ENCODE measurements around the gene ARHGAP1. TPM values are rescaled to one million over a fixed set of nuclear protein-coding genes. Genes with fewer than 3 reads are reported as not detected.

ARHGAP1 gene
- polyA plus RNA-seq, 1 donor from 2014 or later = 9.3 TPM

GRCh38 chr11:46642627-46643335 lies 57.6 kb downstream of the ARHGAP1 start:
- TF ChIP-seq TAF1 (IDR thresholded peaks at IDR 0.05; ENCODE audit: low read depth) = no peak
- no peak for TF ChIP-seq EP300 (conservative IDR thresholded peaks at IDR 0.05; ENCODE audit: poor library complexity, severe bottlenecking)
- TF ChIP-seq EZH2 (IDR thresholded peaks at IDR 0.05; ENCODE audit: borderline replicate concordance, insufficient read depth, low read length, poor library complexity, severe bottlenecking) = no peak
- no peak for TF ChIP-seq CTCF (IDR thresholded peaks at IDR 0.05; ENCODE audit: poor library complexity, severe bottlenecking)
- no peak for TF ChIP-seq MXI1 (conservative IDR thresholded peaks at IDR 0.05; ENCODE audit: poor library complexity, severe bottlenecking)
- TF ChIP-seq POLR2AphosphoS5 (IDR thresholded peaks at IDR 0.05) = no peak
- no peak for TF ChIP-seq RAD21 (conservative IDR thresholded peaks at IDR 0.05)
- no peaks in the 10 kb centered on the region for H4K20me1 ChIP-seq (ENCODE audit: insufficient read depth)
- H3K9me3 ChIP-seq (ENCODE audit: low read length) = no peaks in the 10 kb centered on the region
- H3K9ac ChIP-seq (ENCODE audit: low read length) = no peak overlapping the region
- H3K4me3 ChIP-seq (ENCODE audit: low read length) = no peak overlapping the region
- H3F3A ChIP-seq (ENCODE audit: insufficient read depth, low read length, poor library complexity, severe bottlenecking) = no peaks in the 10 kb centered on the region
- no peaks in the 10 kb centered on the region for H3K79me2 ChIP-seq (replicated peaks; ENCODE audit: insufficient read depth, low read length)
- H2AFZ ChIP-seq (ENCODE audit: low read depth, low read length) = no peak overlapping the region
- H3K27ac ChIP-seq (ENCODE audit: low read length) = no peak overlapping the region
- no peak overlapping the region for H3K4me2 ChIP-seq (ENCODE audit: low read length)
- no peaks in the 10 kb centered on the region for H3K9me2 ChIP-seq (ENCODE audit: insufficient read depth, low read length)
- no peaks in the 10 kb centered on the region for H3K27me3 ChIP-seq (ENCODE audit: insufficient read depth, low read depth, low read length)
- no peaks in the 10 kb centered on the region for H3K36me3 ChIP-seq (ENCODE audit: insufficient read depth, low read length)

DNA sequence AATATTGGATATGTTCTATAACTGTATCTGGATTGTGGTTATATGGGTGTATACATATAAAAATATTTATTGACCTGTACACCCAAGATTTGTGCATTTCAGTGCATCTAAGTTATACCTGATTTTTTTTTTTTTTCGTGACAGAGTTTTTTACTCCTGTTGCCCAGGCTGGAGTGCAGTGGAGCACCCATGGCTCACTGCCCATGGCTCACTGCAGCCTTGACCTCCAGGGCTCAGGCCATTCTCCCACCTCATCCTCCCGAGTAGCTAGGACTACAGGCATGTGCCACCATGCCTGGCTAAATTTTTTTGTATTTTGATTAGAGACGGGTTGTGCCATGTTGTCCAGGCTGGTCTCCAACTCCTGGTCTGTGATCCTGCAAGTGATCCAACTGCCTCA lies 58.8 kb downstream of the ARHGAP1 start:
- Histone ChIP-seq H3K4me3 (ENCODE audit: low read length) (no peak overlapping the region), H3K4me2 (ENCODE audit: low read length) (no peak overlapping the region), H3K9me3 (ENCODE audit: low read length) (no peaks in the 10 kb centered on the region), H3K36me3 (ENCODE audit: insufficient read depth, low read length) (no peaks in the 10 kb centered on the region), H3K9me2 (ENCODE audit: insufficient read depth, low read length) (no peaks in the 10 kb centered on the region), H3F3A (ENCODE audit: insufficient read depth, low read length, poor library complexity, severe bottlenecking) (no peaks in the 10 kb centered on the region), H3K27me3 (ENCODE audit: insufficient read depth, low read depth, low read length) (no peaks in the 10 kb centered on the region), H2AFZ (ENCODE audit: low read depth, low read length) (no peak overlapping the region), H3K79me2 (replicated peaks; ENCODE audit: insufficient read depth, low read length) (no peaks in the 10 kb centered on the region), H4K20me1 (ENCODE audit: insufficient read depth) (no peaks in the 10 kb centered on the region), H3K27ac (ENCODE audit: low read length) (no peak overlapping the region), H3K9ac (ENCODE audit: low read length) (no peak overlapping the region)
- TF ChIP-seq TAF1 (IDR thresholded peaks at IDR 0.05; ENCODE audit: low read depth) = no peak
- TF ChIP-seq CTCF (IDR thresholded peaks at IDR 0.05; ENCODE audit: poor library complexity, severe bottlenecking) = no peak
- no peak for TF ChIP-seq REST (IDR thresholded peaks at IDR 0.05; ENCODE audit: borderline replicate concordance)
- TF ChIP-seq SMC3 (conservative IDR thresholded peaks at IDR 0.05; ENCODE audit: poor library complexity) = no peak
- no peak for TF ChIP-seq EZH2 (IDR thresholded peaks at IDR 0.05; ENCODE audit: borderline replicate concordance, insufficient read depth, low read length, poor library complexity, severe bottlenecking)
- TF ChIP-seq POLR2AphosphoS5 (IDR thresholded peaks at IDR 0.05) = no peak
- TF ChIP-seq EP300 (conservative IDR thresholded peaks at IDR 0.05; ENCODE audit: poor library complexity, severe bottlenecking) = no peak
- TF ChIP-seq MXI1 (conservative IDR thresholded peaks at IDR 0.05; ENCODE audit: poor library complexity, severe bottlenecking) = no peak
- no peak for TF ChIP-seq RAD21 (conservative IDR thresholded peaks at IDR 0.05)

All from neural cell (in vitro differentiated cells).